ENCODE results near the gene CNTNAP2.

Gene CNTNAP2

DNA sequence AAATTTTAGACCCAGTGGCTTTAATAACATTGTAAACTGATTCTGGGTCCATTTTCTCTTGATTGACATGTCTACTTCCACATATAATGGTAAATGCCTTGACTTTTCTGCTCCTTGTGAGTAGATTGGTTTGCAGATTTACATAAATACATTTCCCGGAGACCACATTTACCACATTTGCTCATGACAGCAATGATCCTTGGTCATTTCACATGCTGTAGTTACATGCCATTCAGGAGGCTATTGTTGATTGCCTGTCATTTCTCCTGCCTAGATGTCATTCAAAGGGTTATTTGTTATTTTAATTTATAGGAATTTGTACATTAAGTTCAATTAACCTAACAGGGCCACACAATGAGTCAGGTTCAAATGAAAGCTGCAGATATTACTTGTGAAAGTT lies 280.5 kb downstream of the CNTNAP2 start:
- Histone ChIP-seq H3K36me3 (ENCODE audit: control insufficient read depth in 2 of 2, insufficient read depth in 2 of 2, low read length in 2 of 2) (no peaks in the 10 kb centered on the region), H3K4me1 (ENCODE audit: control insufficient read depth in 2 of 2, insufficient read depth in 2 of 2, low read length in 2 of 2) (no peaks in the 10 kb centered on the region), H3K4me3 (ENCODE audit: low read length in 2 of 2) (no peak overlapping the region), H3K27ac (ENCODE audit: low read depth in 2 of 2, low read length in 2 of 2) (no peak overlapping the region), H3K27me3 (ENCODE audit: control insufficient read depth in 2 of 2, insufficient read depth in 2 of 2, low read length in 2 of 2) (no peaks in the 10 kb centered on the region), H3K9me3 (ENCODE audit: control insufficient read depth in 2 of 2, low read length in 2 of 2) (no peaks in the 10 kb centered on the region), H3K9ac (ENCODE audit: low read depth in 1 of 2, low read length in 2 of 2) (no peak overlapping the region)

DNA sequence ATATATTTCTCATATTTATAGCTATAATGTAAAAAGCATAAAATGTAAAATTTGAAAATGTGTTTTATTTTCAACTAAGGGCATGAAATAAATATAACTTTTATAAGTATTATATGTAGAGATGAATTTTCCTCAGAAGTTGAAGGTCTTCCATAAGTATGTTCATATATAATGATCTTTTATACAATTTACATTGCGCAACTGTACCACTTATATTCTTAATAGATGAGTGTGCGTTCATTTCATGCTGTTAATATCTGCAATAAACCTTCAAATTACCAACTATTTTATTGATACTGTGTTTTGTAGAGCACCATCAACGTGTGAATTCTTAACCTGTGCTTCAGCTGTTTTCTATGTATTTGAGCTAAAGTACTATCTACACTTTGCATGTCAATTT lies 285.3 kb downstream of the CNTNAP2 start:
- no peaks in the 10 kb centered on the region for H3K4me1 ChIP-seq (ENCODE audit: control insufficient read depth in 2 of 2, insufficient read depth in 2 of 2, low read length in 2 of 2)
- H3K9ac ChIP-seq (ENCODE audit: low read depth in 1 of 2, low read length in 2 of 2): no peak overlapping the region
- no peaks in the 10 kb centered on the region for H3K36me3 ChIP-seq (ENCODE audit: control insufficient read depth in 2 of 2, insufficient read depth in 2 of 2, low read length in 2 of 2)
- H3K27ac ChIP-seq (ENCODE audit: low read depth in 2 of 2, low read length in 2 of 2): no peak overlapping the region
- H3K27me3 ChIP-seq (ENCODE audit: control insufficient read depth in 2 of 2, insufficient read depth in 2 of 2, low read length in 2 of 2): no peaks in the 10 kb centered on the region
- no peak overlapping the region for H3K4me3 ChIP-seq (ENCODE audit: low read length in 2 of 2)
- H3K9me3 ChIP-seq (ENCODE audit: control insufficient read depth in 2 of 2, low read length in 2 of 2): peaks cover 0 to 7% of the 10 kb centered on the region in 2 donors

DNA sequence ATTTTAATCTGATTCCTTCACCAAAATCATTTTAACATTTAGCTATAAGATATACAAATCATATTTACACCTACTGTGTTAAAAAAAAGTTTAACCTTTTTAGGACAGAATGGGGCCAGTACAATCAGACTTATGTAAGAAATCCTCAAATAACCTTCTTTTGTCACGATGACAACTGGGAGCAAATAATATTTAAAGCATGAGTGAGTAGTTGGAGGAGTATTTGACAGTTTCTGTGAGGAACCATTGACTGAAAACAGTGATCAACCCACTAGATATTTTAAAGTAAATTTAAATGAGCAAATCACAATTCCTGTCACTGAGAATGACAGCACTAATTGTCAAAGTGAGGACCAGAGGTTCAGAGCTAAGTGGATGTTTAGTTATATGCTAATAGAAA lies 289.1 kb downstream of the CNTNAP2 start:
- Histone ChIP-seq H3K4me1 (ENCODE audit: control insufficient read depth in 2 of 2, insufficient read depth in 2 of 2, low read length in 2 of 2) (no peaks in the 10 kb centered on the region), H3K9ac (ENCODE audit: low read depth in 1 of 2, low read length in 2 of 2) (no peak overlapping the region), H3K27ac (ENCODE audit: low read depth in 2 of 2, low read length in 2 of 2) (no peak overlapping the region), H3K9me3 (ENCODE audit: control insufficient read depth in 2 of 2, low read length in 2 of 2) (peaks cover 4 to 8% of the 10 kb centered on the region in 2 donors), H3K4me3 (ENCODE audit: low read length in 2 of 2) (no peak overlapping the region), H3K27me3 (ENCODE audit: control insufficient read depth in 2 of 2, insufficient read depth in 2 of 2, low read length in 2 of 2) (no peaks in the 10 kb centered on the region), H3K36me3 (ENCODE audit: control insufficient read depth in 2 of 2, insufficient read depth in 2 of 2, low read length in 2 of 2) (no peaks in the 10 kb centered on the region)

DNA sequence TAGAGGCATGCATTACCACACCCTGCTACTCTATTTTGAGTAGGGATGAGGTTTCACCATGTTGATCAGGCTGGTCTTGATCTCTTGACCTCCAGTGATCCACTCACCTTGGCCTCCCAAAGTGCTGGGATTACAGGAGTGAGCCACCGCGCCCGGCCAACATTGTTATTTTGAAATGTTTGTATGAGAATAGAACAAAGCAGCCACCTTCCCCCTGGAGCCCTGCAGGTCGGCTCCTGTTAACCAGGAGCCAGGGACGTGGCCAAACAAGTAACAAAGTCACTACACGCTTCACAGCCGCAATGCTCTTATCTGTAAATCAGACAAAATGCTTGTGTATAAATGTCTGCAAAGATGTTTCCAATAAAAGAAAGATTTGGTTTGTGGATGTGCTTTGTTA lies 295.4 kb downstream of the CNTNAP2 start:
- H3K4me1 ChIP-seq (ENCODE audit: control insufficient read depth in 2 of 2, insufficient read depth in 2 of 2, low read length in 2 of 2): no peaks in the 10 kb centered on the region
- H3K27me3 ChIP-seq (ENCODE audit: control insufficient read depth in 2 of 2, insufficient read depth in 2 of 2, low read length in 2 of 2): no peaks in the 10 kb centered on the region
- no peak overlapping the region for H3K4me3 ChIP-seq (ENCODE audit: low read length in 2 of 2)
- H3K27ac ChIP-seq (ENCODE audit: low read depth in 2 of 2, low read length in 2 of 2): no peak overlapping the region
- no peaks in the 10 kb centered on the region for H3K36me3 ChIP-seq (ENCODE audit: control insufficient read depth in 2 of 2, insufficient read depth in 2 of 2, low read length in 2 of 2)
- no peak overlapping the region for H3K9ac ChIP-seq (ENCODE audit: low read depth in 1 of 2, low read length in 2 of 2)
- H3K9me3 ChIP-seq (ENCODE audit: control insufficient read depth in 2 of 2, low read length in 2 of 2): peaks cover 5 to 7% of the 10 kb centered on the region in 2 donors

DNA sequence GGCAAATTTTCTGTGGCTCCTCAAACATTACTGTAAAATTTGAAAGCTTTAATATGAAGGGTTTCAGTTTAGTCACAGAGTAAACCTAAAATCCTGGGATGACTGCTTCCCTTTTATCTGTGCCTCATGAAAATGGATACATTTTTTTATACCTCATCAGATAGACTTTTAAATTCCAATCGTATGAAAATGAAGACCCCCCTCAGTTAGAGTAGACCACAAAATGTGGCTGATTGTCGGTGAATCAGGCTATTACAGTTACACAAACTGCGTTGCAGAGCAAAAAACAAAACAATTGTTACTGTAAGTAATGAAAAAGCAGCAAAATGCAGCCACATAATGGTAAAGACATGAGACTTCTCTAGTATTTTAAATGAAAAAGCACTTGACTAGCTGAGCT lies 296.2 kb downstream of the CNTNAP2 start:
- no peaks in the 10 kb centered on the region for H3K27me3 ChIP-seq (ENCODE audit: control insufficient read depth in 2 of 2, insufficient read depth in 2 of 2, low read length in 2 of 2)
- no peaks in the 10 kb centered on the region for H3K36me3 ChIP-seq (ENCODE audit: control insufficient read depth in 2 of 2, insufficient read depth in 2 of 2, low read length in 2 of 2)
- H3K9ac ChIP-seq (ENCODE audit: low read depth in 1 of 2, low read length in 2 of 2): no peak overlapping the region
- no peak overlapping the region for H3K27ac ChIP-seq (ENCODE audit: low read depth in 2 of 2, low read length in 2 of 2)
- H3K4me3 ChIP-seq (ENCODE audit: low read length in 2 of 2): no peak overlapping the region
- H3K4me1 ChIP-seq (ENCODE audit: control insufficient read depth in 2 of 2, insufficient read depth in 2 of 2, low read length in 2 of 2): no peaks in the 10 kb centered on the region
- peaks cover 2 to 6% of the 10 kb centered on the region in 2 donors for H3K9me3 ChIP-seq (ENCODE audit: control insufficient read depth in 2 of 2, low read length in 2 of 2)

DNA sequence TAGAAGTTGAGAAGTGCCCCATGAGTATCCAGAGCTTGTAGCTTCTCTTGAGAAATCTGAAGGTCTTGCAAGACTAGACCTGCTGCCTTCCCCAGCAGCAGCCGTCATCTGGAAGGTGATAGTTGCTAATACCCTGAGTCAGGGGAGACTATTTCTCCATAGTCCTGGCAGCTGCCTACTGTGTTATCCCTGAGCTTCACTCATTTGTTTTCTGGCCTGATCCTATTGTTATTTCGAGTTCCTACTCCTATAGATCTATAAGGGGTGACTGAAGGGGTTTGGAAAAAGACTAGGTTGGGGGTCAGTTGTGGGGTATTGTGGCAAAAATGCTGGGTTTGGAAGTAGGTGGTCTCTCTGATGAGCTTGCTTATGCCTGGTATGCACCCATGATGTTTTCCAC lies 297.8 kb downstream of the CNTNAP2 start:
- Histone ChIP-seq H3K27ac (ENCODE audit: low read depth in 2 of 2, low read length in 2 of 2) (no peak overlapping the region), H3K4me3 (ENCODE audit: low read length in 2 of 2) (no peak overlapping the region), H3K27me3 (ENCODE audit: control insufficient read depth in 2 of 2, insufficient read depth in 2 of 2, low read length in 2 of 2) (no peaks in the 10 kb centered on the region), H3K9me3 (ENCODE audit: control insufficient read depth in 2 of 2, low read length in 2 of 2) (peaks cover 2 to 6% of the 10 kb centered on the region in 2 donors), H3K36me3 (ENCODE audit: control insufficient read depth in 2 of 2, insufficient read depth in 2 of 2, low read length in 2 of 2) (no peaks in the 10 kb centered on the region), H3K9ac (ENCODE audit: low read depth in 1 of 2, low read length in 2 of 2) (no peak overlapping the region), H3K4me1 (ENCODE audit: control insufficient read depth in 2 of 2, insufficient read depth in 2 of 2, low read length in 2 of 2) (no peaks in the 10 kb centered on the region)

DNA sequence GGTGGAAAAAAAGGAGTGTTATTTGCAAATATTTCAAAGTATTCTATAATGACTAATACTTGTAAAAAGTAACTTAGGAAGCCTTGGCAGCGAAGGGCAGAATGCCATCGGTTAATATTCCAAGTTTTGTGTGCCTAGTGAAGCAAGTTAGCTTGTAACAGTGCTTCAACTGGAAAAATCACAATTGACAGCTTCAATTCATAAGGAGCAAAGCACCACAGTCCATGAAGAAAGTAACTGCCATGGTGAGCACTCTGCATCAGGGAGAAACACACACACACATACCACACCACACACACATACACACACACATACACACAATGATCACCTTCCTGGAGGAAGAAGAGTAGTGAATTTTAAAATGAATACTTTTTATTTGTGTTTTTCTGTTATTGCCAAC lies 298.3 kb downstream of the CNTNAP2 start:
- H3K27me3 ChIP-seq (ENCODE audit: control insufficient read depth in 2 of 2, insufficient read depth in 2 of 2, low read length in 2 of 2): no peaks in the 10 kb centered on the region
- no peak overlapping the region for H3K27ac ChIP-seq (ENCODE audit: low read depth in 2 of 2, low read length in 2 of 2)
- no peak overlapping the region for H3K4me3 ChIP-seq (ENCODE audit: low read length in 2 of 2)
- H3K9me3 ChIP-seq (ENCODE audit: control insufficient read depth in 2 of 2, low read length in 2 of 2): peaks cover 2 to 6% of the 10 kb centered on the region in 2 donors
- H3K36me3 ChIP-seq (ENCODE audit: control insufficient read depth in 2 of 2, insufficient read depth in 2 of 2, low read length in 2 of 2): no peaks in the 10 kb centered on the region
- no peak overlapping the region for H3K9ac ChIP-seq (ENCODE audit: low read depth in 1 of 2, low read length in 2 of 2)
- no peaks in the 10 kb centered on the region for H3K4me1 ChIP-seq (ENCODE audit: control insufficient read depth in 2 of 2, insufficient read depth in 2 of 2, low read length in 2 of 2)

DNA sequence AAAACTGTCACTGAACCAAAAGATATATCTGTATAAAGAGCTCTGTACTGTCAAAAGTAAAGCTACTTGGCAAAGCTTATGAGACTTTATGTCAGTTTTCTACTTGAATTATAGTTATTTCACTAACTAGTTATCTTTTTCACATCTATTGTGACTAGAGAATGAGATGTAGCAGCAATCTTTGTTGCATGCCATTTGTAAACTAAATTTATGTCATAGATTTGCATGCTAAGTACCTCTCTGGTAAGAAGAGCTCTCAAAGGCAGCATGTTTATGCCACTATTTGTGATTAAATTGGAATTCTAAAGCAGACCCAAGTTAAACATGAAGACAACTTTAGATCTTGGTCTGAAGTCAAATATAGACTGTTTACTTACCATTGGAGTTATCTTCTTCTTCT lies 300.6 kb downstream of the CNTNAP2 start:
- Histone ChIP-seq H3K4me3 (ENCODE audit: low read length in 2 of 2) (no peak overlapping the region), H3K27ac (ENCODE audit: low read depth in 2 of 2, low read length in 2 of 2) (no peak overlapping the region), H3K27me3 (ENCODE audit: control insufficient read depth in 2 of 2, insufficient read depth in 2 of 2, low read length in 2 of 2) (no peaks in the 10 kb centered on the region), H3K4me1 (ENCODE audit: control insufficient read depth in 2 of 2, insufficient read depth in 2 of 2, low read length in 2 of 2) (no peaks in the 10 kb centered on the region), H3K36me3 (ENCODE audit: control insufficient read depth in 2 of 2, insufficient read depth in 2 of 2, low read length in 2 of 2) (no peaks in the 10 kb centered on the region), H3K9ac (ENCODE audit: low read depth in 1 of 2, low read length in 2 of 2) (no peak overlapping the region), H3K9me3 (ENCODE audit: control insufficient read depth in 2 of 2, low read length in 2 of 2) (peaks cover 0 to 6% of the 10 kb centered on the region in 2 donors)

DNA sequence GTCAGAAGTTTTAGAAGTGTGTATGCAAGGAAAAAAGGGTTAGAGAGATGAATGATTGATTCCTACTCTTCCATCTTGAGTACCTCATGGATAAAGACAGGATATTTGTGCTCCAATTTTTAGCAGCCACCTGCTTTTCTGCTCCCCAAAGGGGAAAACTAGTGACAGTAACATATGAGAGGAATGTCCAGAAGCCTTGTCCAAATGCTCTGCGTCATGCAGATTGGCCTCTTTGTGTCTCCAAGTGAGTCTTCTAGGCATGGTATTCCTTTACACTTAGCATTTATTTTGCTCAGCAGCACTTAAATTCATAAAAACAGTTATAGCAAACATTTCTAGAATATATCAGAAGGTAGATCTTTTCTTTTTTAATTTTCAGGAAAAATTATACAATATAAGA lies 306.8 kb downstream of the CNTNAP2 start:
- H3K27me3 ChIP-seq (ENCODE audit: control insufficient read depth in 2 of 2, insufficient read depth in 2 of 2, low read length in 2 of 2): no peaks in the 10 kb centered on the region
- no peak overlapping the region for H3K4me3 ChIP-seq (ENCODE audit: low read length in 2 of 2)
- H3K9me3 ChIP-seq (ENCODE audit: control insufficient read depth in 2 of 2, low read length in 2 of 2): no peaks in the 10 kb centered on the region
- no peak overlapping the region for H3K27ac ChIP-seq (ENCODE audit: low read depth in 2 of 2, low read length in 2 of 2)
- no peaks in the 10 kb centered on the region for H3K36me3 ChIP-seq (ENCODE audit: control insufficient read depth in 2 of 2, insufficient read depth in 2 of 2, low read length in 2 of 2)
- H3K4me1 ChIP-seq (ENCODE audit: control insufficient read depth in 2 of 2, insufficient read depth in 2 of 2, low read length in 2 of 2): no peaks in the 10 kb centered on the region
- no peak overlapping the region for H3K9ac ChIP-seq (ENCODE audit: low read depth in 1 of 2, low read length in 2 of 2)

DNA sequence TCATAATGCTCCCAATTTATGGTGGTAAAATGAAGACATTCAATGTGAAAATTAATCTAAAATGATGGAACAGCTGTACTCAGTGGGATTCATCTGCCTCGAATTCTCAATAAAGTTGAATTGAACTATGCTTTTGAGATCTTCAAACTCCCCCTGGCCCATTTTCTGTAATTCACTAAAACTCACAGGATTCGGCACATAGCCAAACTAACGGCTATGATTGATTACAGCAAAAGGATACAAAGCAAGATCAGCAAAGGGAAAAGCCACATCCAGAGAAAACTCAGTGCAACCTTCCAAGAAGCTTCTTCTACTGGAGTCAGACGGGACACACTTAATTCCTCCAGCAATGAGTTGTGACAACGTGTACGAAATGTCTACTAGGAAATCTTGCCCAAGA lies 307.5 kb downstream of the CNTNAP2 start:
- no peak overlapping the region for H3K9ac ChIP-seq (ENCODE audit: low read depth in 1 of 2, low read length in 2 of 2)
- H3K27ac ChIP-seq (ENCODE audit: low read depth in 2 of 2, low read length in 2 of 2): no peak overlapping the region
- H3K9me3 ChIP-seq (ENCODE audit: control insufficient read depth in 2 of 2, low read length in 2 of 2): no peaks in the 10 kb centered on the region
- H3K4me1 ChIP-seq (ENCODE audit: control insufficient read depth in 2 of 2, insufficient read depth in 2 of 2, low read length in 2 of 2): no peaks in the 10 kb centered on the region
- no peaks in the 10 kb centered on the region for H3K27me3 ChIP-seq (ENCODE audit: control insufficient read depth in 2 of 2, insufficient read depth in 2 of 2, low read length in 2 of 2)
- H3K36me3 ChIP-seq (ENCODE audit: control insufficient read depth in 2 of 2, insufficient read depth in 2 of 2, low read length in 2 of 2): no peaks in the 10 kb centered on the region
- no peak overlapping the region for H3K4me3 ChIP-seq (ENCODE audit: low read length in 2 of 2)

DNA sequence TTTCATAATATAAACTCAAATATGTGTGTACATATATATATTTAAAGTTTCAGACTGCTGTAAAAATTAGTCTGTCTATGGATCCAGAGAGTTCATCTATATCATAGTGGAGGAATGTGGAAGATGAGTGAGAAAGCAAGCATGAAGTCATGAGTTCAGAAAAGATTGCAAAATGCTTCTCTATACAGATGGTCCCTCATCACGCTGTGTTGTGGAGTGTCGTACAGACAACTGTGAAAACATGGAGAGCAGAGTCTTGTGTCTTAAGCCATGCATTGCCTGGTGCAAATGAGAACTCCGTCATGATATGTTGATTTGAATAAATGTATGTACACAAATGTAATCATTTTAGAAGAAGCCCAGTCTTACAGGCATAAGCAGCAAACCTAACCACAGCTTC lies 316.9 kb downstream of the CNTNAP2 start:
- peaks cover 0 to 3% of the 10 kb centered on the region in 2 donors for H3K9me3 ChIP-seq (ENCODE audit: control insufficient read depth in 2 of 2, low read length in 2 of 2)
- no peaks in the 10 kb centered on the region for H3K36me3 ChIP-seq (ENCODE audit: control insufficient read depth in 2 of 2, insufficient read depth in 2 of 2, low read length in 2 of 2)
- H3K27ac ChIP-seq (ENCODE audit: low read depth in 2 of 2, low read length in 2 of 2): no peak overlapping the region
- no peaks in the 10 kb centered on the region for H3K27me3 ChIP-seq (ENCODE audit: control insufficient read depth in 2 of 2, insufficient read depth in 2 of 2, low read length in 2 of 2)
- no peaks in the 10 kb centered on the region for H3K4me1 ChIP-seq (ENCODE audit: control insufficient read depth in 2 of 2, insufficient read depth in 2 of 2, low read length in 2 of 2)
- H3K4me3 ChIP-seq (ENCODE audit: low read length in 2 of 2): no peak overlapping the region
- H3K9ac ChIP-seq (ENCODE audit: low read depth in 1 of 2, low read length in 2 of 2): no peak overlapping the region
